Measurements from ENCODE around the gene ARPC1A. TPM values are rescaled to one million over a fixed set of nuclear protein-coding genes. Genes with fewer than 3 reads are reported as not detected.
A peak's percentile ranks its signal among the peaks of the same experiment; 100 is the strongest.

Gene ARPC1A
- total RNA-seq, 2 experiments from 2014 or later = 52.3 to 65.6 TPM

GRCh38 chr7:99301496-99301895 lies 24.2 kb upstream of the ARPC1A start:
- CTCF ChIA-PET = no interaction called here
- POLR2A ChIA-PET = no interaction called here

GRCh38 chr7:99305473-99306260 lies 20.0 kb upstream of the ARPC1A start:
- POLR2A ChIA-PET = interaction anchor here (0.6 kb wide), 1 partner anchor 211 kb away, joined by 5 read pairs; no protein-coding TSS in a partner anchor
- intact Hi-C loops (cut with DNase I, micrococcal nuclease) = no loop called here
- CTCF ChIA-PET = interaction anchor here (0.5 to 0.8 kb wide), 2 partner anchors 8 to 122 kb away, joined by 3 to 5 read pairs; no protein-coding TSS in a partner anchor

More at GRCh38 chr7:99301496-99301895, 24.2 kb upstream of the ARPC1A start:
- H3K4me3 Mint-ChIP-seq = no peak overlapping the region
- H3K27me3 Mint-ChIP-seq = no peaks in the 10 kb centered on the region
- DNase-seq (no peak), ATAC-seq (no peak)
- no peak overlapping the region for H3K27ac Mint-ChIP-seq
- H3K4me1 Mint-ChIP-seq = no peaks in the 10 kb centered on the region
- no peaks in the 10 kb centered on the region for H3K9me3 Mint-ChIP-seq (ENCODE audit: low read depth)
- intact Hi-C loops (cut with DNase I, micrococcal nuclease) = no loop called here
- no peaks in the 10 kb centered on the region for H3K36me3 Mint-ChIP-seq (ENCODE audit: low read depth)

GRCh38 chr7:99308461-99309074 lies 17.1 kb upstream of the ARPC1A start:
- ATAC-seq = peak; percentile 76
- Mint-ChIP-seq H3K4me3 (no peak overlapping the region), H3K27ac (no peak overlapping the region), H3K27me3 (peaks cover 4% of the 10 kb centered on the region), H3K4me1 (peaks cover 8% of the 10 kb centered on the region), H3K36me3 (ENCODE audit: low read depth) (no peaks in the 10 kb centered on the region), H3K9me3 (ENCODE audit: low read depth) (no peaks in the 10 kb centered on the region)
- CTCF ChIA-PET = interaction anchor here (1.2 kb wide), 2 partner anchors 15 to 214 kb away, joined by 3 to 4 read pairs; no protein-coding TSS in a partner anchor
- intact Hi-C loops (cut with DNase I, micrococcal nuclease) = no loop called here
- POLR2A ChIA-PET = no interaction called here
- DNase-seq = peak; percentile 38

More at GRCh38 chr7:99305473-99306260, 20.0 kb upstream of the ARPC1A start:
- Mint-ChIP-seq H3K27me3 (no peaks in the 10 kb centered on the region), H3K4me1 (no peaks in the 10 kb centered on the region), H3K4me3 (no peak overlapping the region), H3K36me3 (ENCODE audit: low read depth) (no peaks in the 10 kb centered on the region), H3K9me3 (ENCODE audit: low read depth) (no peaks in the 10 kb centered on the region), H3K27ac (no peak overlapping the region)
- no peak for ATAC-seq
- DNase-seq = no peak

- DNase-seq = no peak
- CTCF ChIA-PET = interaction anchor here (0.6 to 6.5 kb wide), 4 partner anchors 14 to 1082 kb away, joined by 3 to 46 read pairs (median 4); no protein-coding TSS in a partner anchor
Observed at GRCh38 chr7:99309111-99309510, 16.6 kb upstream of the ARPC1A start.

GRCh38 chr7:99310004-99310403 lies 15.7 kb upstream of the ARPC1A start:
- Mint-ChIP-seq H3K4me3 (no peak overlapping the region), H3K27me3 (peaks cover 4% of the 10 kb centered on the region), H3K9me3 (ENCODE audit: low read depth) (no peaks in the 10 kb centered on the region), H3K27ac (no peak overlapping the region), H3K4me1 (peaks cover 16% of the 10 kb centered on the region), H3K36me3 (ENCODE audit: low read depth) (no peaks in the 10 kb centered on the region)
- intact Hi-C loops (cut with DNase I, micrococcal nuclease) = loop anchor here in 1 of 2 experiments (5.0 kb wide), 1 partner anchor 168 kb away; the partner anchor contains the start of gene SMURF1
- no peak for ATAC-seq
- no peak for DNase-seq
- CTCF ChIA-PET = interaction anchor here (0.6 to 6.5 kb wide), 3 partner anchors 10 to 1083 kb away, joined by 3 to 46 read pairs (median 5); no protein-coding TSS in a partner anchor
- POLR2A ChIA-PET = no interaction called here

More at GRCh38 chr7:99309111-99309510, 16.6 kb upstream of the ARPC1A start:
- ATAC-seq = no peak
- H3K4me3 Mint-ChIP-seq = no peak overlapping the region
- POLR2A ChIA-PET = no interaction called here
- H3K9me3 Mint-ChIP-seq (ENCODE audit: low read depth) = no peaks in the 10 kb centered on the region
- no peaks in the 10 kb centered on the region for H3K36me3 Mint-ChIP-seq (ENCODE audit: low read depth)
- peaks cover 4% of the 10 kb centered on the region for H3K27me3 Mint-ChIP-seq
- intact Hi-C loops (cut with DNase I, micrococcal nuclease) = no loop called here
- H3K27ac Mint-ChIP-seq = no peak overlapping the region
- peaks cover 9% of the 10 kb centered on the region for H3K4me1 Mint-ChIP-seq

GRCh38 chr7:99311702-99312101 lies 14.0 kb upstream of the ARPC1A start:
- ChIA-PET CTCF (interaction anchor here (0.7 to 6.5 kb wide), 4 partner anchors 8 to 270 kb away, joined by 3 to 46 read pairs (median 4); partner anchors contain the start of gene SMURF1), POLR2A (no interaction called here)
- no peaks in the 10 kb centered on the region for H3K9me3 Mint-ChIP-seq (ENCODE audit: low read depth)
- intact Hi-C loops (cut with DNase I, micrococcal nuclease) = loop anchor here in 1 of 2 experiments (5.0 kb wide), 1 partner anchor 169 kb away; the partner anchor contains the start of gene SMURF1
- H3K36me3 Mint-ChIP-seq (ENCODE audit: low read depth) = no peaks in the 10 kb centered on the region
- no peak overlapping the region for H3K27ac Mint-ChIP-seq
- DNase-seq = no peak
- H3K4me3 Mint-ChIP-seq = no peak overlapping the region
- ATAC-seq = no peak
- H3K4me1 Mint-ChIP-seq = peaks cover 16% of the 10 kb centered on the region
- peaks cover 4% of the 10 kb centered on the region for H3K27me3 Mint-ChIP-seq

GRCh38 chr7:99312316-99313203 lies 13.1 kb upstream of the ARPC1A start:
- ATAC-seq (peak; percentile 37), DNase-seq (peak; percentile 84)
- ChIA-PET POLR2A (interaction anchor here (0.7 kb wide), 1 partner anchor 63 kb away, joined by 3 read pairs; no protein-coding TSS in a partner anchor), CTCF (interaction anchor here (0.6 to 6.5 kb wide), 11 partner anchors 12 to 335 kb away, joined by 3 to 46 read pairs (median 3); partner anchors contain the start of gene SMURF1)
- Mint-ChIP-seq H3K36me3 (ENCODE audit: low read depth) (no peaks in the 10 kb centered on the region), H3K27ac (no peak overlapping the region), H3K4me1 (peaks cover 16% of the 10 kb centered on the region), H3K4me3 (no peak overlapping the region), H3K9me3 (ENCODE audit: low read depth) (no peaks in the 10 kb centered on the region), H3K27me3 (peaks cover 4% of the 10 kb centered on the region)
- intact Hi-C loops (cut with DNase I, micrococcal nuclease) = loop anchor here (1.0 to 5.0 kb wide), 3 partner anchors 38 to 272 kb away; partner anchors contain the start of gene SMURF1 (in 1 of the 2)

GRCh38 chr7:99313204-99313573 lies 12.5 kb upstream of the ARPC1A start:
- ATAC-seq (no peak), DNase-seq (no peak)
- ChIA-PET POLR2A (interaction anchor here (0.7 kb wide), 1 partner anchor 62 kb away, joined by 3 read pairs; no protein-coding TSS in a partner anchor), CTCF (interaction anchor here (0.6 to 6.5 kb wide), 9 partner anchors 12 to 335 kb away, joined by 3 to 46 read pairs (median 3); no protein-coding TSS in a partner anchor)
- Mint-ChIP-seq H3K27me3 (peaks cover 4% of the 10 kb centered on the region), H3K4me3 (no peak overlapping the region), H3K4me1 (peaks cover 16% of the 10 kb centered on the region), H3K36me3 (ENCODE audit: low read depth) (no peaks in the 10 kb centered on the region), H3K9me3 (ENCODE audit: low read depth) (no peaks in the 10 kb centered on the region), H3K27ac (no peak overlapping the region)
- intact Hi-C loops (cut with DNase I, micrococcal nuclease) = loop anchor here (1.0 to 5.0 kb wide), 3 partner anchors 39 to 273 kb away; partner anchors contain the start of gene SMURF1 (in 1 of the 2)

- POLR2A ChIA-PET = no interaction called here
- Mint-ChIP-seq H3K4me3 (no peak overlapping the region), H3K36me3 (ENCODE audit: low read depth) (no peaks in the 10 kb centered on the region), H3K9me3 (ENCODE audit: low read depth) (no peaks in the 10 kb centered on the region), H3K27me3 (peaks cover 4% of the 10 kb centered on the region), H3K27ac (no peak overlapping the region), H3K4me1 (peaks cover 16% of the 10 kb centered on the region)
- DNase-seq = peak; percentile 83
- intact Hi-C loops (cut with DNase I, micrococcal nuclease) = loop anchor here in 1 of 2 experiments (1.0 to 5.0 kb wide), 2 partner anchors 172 to 436 kb away; partner anchors contain the start of genes SMURF1 and TRRAP
- CTCF ChIA-PET = interaction anchor here (1.0 to 6.5 kb wide), 4 partner anchors 8 to 273 kb away, joined by 3 to 46 read pairs (median 4); no protein-coding TSS in a partner anchor
- peak; percentile 95 for ATAC-seq
Observed at GRCh38 chr7:99314504-99314903, 11.2 kb upstream of the ARPC1A start.

- H3K9me3 Mint-ChIP-seq (ENCODE audit: low read depth) = no peaks in the 10 kb centered on the region
- H3K4me1 Mint-ChIP-seq = peaks cover 6% of the 10 kb centered on the region
- ChIA-PET POLR2A (no interaction called here), CTCF (interaction anchor here (0.6 to 1.8 kb wide), 2 partner anchors 10 to 25 kb away, joined by 3 to 5 read pairs; no protein-coding TSS in a partner anchor)
- no peaks in the 10 kb centered on the region for H3K27me3 Mint-ChIP-seq
- H3K27ac Mint-ChIP-seq = no peak overlapping the region
- intact Hi-C loops (cut with DNase I, micrococcal nuclease) = no loop called here
- ATAC-seq = no peak
- no peak for DNase-seq
- H3K4me3 Mint-ChIP-seq = no peak overlapping the region
- H3K36me3 Mint-ChIP-seq (ENCODE audit: low read depth) = no peaks in the 10 kb centered on the region
Observed at GRCh38 chr7:99320371-99320770, 5.3 kb upstream of the ARPC1A start.

Data from activated CD4-positive, alpha-beta T cell treated with anti-CD3 and anti-CD28 coated beads for 36 hours (primary cell).